GM19463 (cell line): ENCODE measurements around the gene HTR2B.
"Not testable (repeated sequence)": the region's sequence is repeated elsewhere in the genome, so short reads cannot be mapped to it uniquely, and the experiment has no call there.

Experiments used
- ATAC-seq: cut with Tn5 transposase; IDR thresholded peaks from one replicate; pipeline ENCODE4 v1.9.1; 2021; ENCODE audit warnings: mild to moderate bottlenecking, moderate library complexity; ENCODE audit not compliant: unreplicated experiment

Gene HTR2B

DNA sequence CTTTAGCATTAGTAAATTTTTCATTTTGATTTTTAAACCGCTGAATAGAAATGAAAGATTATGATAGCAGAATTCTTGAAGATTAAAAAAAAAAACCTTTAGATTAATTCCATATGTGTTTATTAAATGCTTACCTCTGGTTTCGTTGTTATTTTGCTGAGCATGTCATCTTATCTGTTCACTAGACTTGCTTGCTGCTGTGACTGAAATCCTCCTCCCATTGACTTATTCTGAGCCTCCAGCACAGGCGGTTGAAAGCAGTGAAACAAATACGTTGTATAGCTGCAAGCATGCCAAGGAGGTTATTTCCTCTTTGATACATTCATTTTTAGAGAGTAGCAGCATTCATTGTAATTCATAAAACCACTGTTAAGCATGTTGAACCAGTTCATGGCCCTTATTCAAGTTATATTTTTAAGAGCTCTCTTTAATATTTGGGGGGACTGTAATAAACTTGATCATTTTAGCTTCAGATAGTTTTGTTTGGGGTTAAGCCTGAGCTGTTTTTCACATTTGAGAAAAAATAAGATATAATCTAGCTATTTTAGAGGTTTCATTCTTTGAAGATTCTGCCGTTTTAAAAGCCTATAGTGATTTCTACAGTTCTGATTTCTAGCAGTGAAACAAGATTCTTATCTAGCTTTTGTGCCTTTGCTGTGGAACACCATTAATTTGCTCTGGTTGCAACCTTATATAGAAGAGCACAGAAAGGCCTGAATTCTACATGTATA lies at the start of gene HTR2B:
TSS of gene HTR2B (minus strand) at position 205 of the 731 bp plus-strand sequence. CDS start 1,278 bp downstream, outside the sequence.
- no peak for ATAC-seq

- no peak for ATAC-seq
Measured at GRCh38 chr2:231174211-231174651, 49.4 kb upstream of the HTR2B start.

DNA sequence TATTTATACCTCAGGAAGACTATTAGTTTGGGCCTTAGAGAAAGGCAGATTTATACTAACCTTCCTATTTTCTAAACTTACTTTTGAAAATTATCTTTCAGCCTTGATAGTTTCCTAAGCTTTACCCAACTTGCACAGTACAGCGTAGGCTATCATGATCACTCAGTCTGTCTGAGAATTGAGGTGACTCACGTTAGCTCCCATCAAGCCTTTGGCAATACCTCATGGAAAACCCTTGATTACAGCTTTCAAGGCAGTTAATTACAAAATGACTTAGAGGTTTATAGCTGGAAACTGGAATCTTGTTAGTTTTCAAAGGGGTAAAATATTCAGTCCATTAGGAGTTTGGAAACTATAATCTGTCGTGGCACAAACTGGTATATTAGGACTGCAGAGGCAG lies 47.2 kb upstream of the HTR2B start:
- no peak for ATAC-seq

- ATAC-seq: no peak
Measured at GRCh38 chr2:231170055-231170454, 45.2 kb upstream of the HTR2B start.

GRCh38 chr2:231169488-231169887 lies 44.6 kb upstream of the HTR2B start:
- ATAC-seq: no peak

GRCh38 chr2:231168460-231169139 lies 43.8 kb upstream of the HTR2B start:
- ATAC-seq: no peak

GRCh38 chr2:231167745-231168459 lies 43.1 kb upstream of the HTR2B start:
- no peak for ATAC-seq

DNA sequence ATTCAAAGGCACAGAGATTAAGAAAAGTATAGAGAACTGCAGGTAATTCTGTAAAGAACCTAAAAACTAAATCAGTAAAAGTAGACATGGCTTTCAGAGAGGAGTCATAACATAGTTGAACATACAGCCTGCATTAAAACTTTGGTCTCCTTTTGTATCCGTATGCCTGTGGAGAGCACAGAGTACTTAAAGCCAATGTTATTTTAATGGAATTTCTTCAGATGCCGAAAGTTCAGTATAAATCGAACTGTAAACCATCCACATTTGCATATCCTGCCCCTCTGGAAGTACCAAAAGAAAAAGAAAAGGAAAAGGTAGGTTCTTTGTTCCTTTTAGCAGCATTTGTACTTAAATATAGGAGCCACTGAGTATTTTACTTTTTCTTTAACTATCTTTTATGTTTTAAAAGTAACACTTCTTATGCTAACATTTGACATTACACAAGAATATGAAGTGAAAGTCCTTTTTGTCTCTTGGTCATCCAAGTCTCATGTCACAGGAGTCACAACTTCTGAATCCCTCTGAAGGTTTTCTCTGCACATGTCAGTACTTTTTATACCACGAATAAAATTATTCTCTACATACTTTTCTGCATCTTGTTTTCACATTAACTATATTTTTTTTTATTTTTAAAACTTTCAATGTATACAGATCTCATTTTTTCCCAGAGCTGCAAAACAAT lies 38.7 kb upstream of the HTR2B start:
- no peak for ATAC-seq

- ATAC-seq: no peak
Measured at GRCh38 chr2:231163011-231163410, 38.2 kb upstream of the HTR2B start.

GRCh38 chr2:231161877-231162329 lies 37.1 kb upstream of the HTR2B start:
- no peak for ATAC-seq

DNA sequence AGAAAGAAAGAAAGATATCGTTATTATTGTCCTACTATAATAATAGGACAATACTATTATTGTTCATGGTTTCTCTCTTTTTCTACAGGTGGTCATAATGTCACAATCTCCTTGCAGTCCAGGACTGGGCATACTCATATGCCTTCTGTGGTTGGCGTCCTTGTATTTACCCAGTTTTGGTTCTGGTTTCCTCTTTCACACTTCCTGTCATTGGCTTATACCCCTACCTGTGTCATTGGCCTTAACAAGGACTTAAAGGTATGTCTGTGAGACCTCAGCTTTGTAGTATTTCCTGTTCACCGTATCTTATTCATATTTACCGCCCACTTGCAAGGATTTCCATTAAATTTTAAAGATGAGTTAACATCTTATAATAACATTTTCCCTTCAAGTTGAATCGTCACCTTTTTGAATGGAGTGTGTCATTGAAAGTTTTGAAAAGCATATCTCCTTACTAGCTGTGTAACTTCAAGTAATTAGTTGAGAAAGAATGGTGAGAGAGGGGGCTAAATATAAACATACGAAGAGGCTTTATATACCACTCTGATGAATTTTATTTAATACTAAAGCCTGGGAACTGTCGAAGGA lies 36.5 kb upstream of the HTR2B start:
- peak; percentile 60 for ATAC-seq

- ATAC-seq: no peak
Measured at GRCh38 chr2:231160701-231161100, 35.9 kb upstream of the HTR2B start.

DNA sequence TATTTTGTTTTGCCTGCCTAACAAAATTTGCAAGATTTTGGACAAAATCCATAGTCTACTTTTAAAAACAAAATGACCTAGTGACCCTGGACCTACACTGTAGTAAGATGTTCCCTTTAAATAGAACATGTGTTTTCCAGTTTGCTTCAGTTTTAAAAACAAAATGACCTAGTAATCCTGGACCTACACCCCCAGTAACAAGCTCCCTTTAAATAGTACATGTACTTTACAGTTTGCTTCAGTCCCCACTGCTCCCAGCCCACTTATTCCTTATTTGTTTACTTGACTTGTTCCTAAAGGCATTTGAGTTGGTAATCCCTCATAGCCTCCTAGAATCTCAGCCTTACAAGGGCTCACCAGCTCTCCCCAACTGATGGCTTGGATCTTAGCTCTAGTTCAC lies 34.5 kb upstream of the HTR2B start:
- ATAC-seq: no peak

DNA sequence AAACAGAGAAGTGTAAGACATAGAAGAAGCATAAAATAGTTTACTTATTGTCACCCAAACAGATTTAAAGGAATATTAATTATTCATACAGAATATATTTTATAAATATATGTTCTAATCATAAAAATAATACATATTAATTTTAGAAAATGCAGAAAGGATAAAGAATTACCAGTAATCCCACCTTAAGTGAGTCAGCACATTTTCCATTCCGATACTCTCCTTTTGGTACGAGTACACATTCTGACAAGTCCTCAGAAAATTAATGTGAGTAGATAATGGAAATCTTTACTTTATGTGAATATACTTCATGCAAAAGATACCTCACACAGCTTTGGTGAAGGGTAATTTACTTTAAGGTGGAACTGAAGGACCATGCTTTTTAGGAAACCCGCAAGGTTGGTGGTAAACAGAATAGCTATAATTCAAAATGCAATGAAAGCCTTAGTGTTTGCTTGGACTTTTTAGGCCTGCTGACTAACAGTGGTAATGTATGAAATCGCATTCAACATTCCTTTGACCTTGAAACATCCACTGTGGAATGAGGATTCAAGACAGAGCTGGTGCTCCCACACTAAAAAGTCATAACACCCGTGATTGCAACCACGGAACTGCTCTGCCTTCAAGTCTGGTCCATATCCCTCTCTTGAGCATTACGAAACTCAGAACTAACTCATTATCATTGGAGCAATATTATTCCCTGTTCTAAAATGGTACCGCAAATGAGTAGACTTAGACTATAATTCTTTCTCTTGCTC lies 28.1 kb upstream of the HTR2B start:
- no peak for ATAC-seq

DNA sequence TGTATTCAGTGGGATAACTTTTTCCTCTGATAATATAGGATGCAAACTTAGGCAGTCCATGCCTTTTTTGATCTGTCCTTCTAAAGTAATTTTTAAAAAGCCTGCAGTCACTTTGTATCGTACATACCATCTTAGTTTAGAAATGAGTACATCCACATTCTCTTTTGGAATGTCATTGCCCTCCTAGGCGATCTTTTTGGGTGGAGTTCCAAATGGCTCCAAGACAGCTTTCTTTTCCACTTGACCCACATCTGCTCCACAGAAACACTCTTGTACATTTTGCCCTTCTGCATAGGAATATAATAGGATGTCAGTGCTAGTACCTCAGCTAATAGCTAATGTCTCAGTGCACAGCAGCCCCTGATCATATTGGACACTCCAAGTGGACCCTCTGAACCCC lies 21.8 kb upstream of the HTR2B start:
- ATAC-seq: no peak

DNA sequence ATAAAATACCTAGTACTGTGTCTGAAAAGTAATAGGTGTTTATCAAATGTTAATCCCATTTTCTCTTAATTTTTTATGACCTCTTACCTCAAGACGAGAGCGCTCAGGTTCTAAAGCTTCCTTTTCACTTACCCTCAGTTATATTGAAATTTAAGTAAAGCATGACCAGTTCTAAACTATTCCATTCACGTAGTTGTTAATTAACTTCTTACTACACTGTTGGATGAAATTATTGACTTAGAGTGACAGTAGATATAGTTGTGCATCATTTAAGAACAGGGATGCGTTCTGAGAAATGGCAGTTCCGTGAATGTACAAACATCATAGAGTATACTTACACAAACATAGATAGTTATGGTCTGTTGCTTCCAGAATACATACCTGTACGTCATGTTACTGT lies 20.1 kb upstream of the HTR2B start:
- no peak for ATAC-seq

DNA sequence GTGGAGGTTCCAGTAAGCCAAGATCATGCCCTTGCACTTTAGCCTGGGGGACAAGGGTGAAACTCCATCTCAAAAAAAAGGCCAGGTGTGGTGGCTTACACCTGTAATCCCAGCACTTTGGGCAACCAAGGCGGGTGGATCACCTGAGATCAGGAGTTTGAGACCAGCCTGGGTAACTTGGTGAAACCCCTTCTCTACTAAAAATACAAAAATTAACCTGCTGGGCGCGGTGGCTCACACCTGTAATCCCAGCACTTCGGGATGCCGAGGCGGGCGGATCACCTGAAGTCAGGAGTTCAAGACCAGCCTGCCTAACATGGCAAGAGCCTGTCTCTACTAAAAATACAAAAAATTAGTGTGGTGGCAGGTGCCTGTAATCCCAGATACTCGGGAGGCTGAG lies 16.0 kb upstream of the HTR2B start:
- not testable (repeated sequence) for ATAC-seq

DNA sequence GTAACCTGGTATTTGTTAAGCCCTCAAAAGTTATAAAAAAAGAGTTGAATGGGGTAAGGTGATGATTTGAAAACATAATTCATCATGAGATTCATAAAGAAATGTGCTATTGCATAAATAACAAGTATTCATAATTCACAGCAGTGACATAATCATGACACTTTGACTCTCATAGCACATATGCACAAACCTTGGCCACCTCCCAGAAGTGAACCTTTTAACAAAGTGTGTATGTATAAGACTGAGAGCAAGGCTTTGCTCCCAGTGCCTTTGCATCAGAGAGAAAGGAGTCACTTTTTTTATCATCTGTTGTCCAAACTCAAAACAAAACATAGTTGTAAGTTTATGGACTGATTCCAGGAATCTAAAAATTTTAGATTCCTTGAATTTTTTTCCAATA lies 15.0 kb upstream of the HTR2B start:
- ATAC-seq: no peak

DNA sequence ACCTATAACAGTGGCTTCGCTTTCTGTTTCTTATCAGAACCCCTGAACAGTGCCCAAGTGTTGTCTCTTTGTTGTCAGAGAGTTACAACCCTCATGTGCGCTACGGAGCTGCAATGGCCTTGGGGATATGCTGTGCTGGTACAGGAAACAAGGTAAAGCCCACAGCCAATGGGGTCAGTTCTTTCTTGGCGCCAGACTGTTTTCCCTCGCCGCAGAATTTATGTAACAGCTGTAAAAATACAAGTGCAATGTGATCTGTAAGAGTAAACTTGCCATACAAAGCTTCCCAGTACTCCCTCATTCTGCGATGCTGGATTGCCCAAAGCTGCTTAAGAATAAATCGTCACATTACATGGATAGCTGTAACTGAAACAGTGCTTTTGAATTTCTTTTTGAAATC lies 13.9 kb upstream of the HTR2B start:
- no peak for ATAC-seq
